Endothelial cell (in vitro differentiated cells): ENCODE results near the gene RIPOR3. TPM values are rescaled to one million over a fixed set of nuclear protein-coding genes. Genes with fewer than 3 reads are reported as not detected.

Experiments used
- DNase-seq: peaks from one replicate; pipeline ENCODE4 v3.0.0; 2021; ENCODE audit warnings: low spot score
- H3K27ac Mint-ChIP-seq: one replicate; pipeline ENCODE4 v1.8.0; 2021; ENCODE audit warnings: mixed read lengths, inconsistent platforms; ENCODE audit not compliant: unreplicated experiment
- H3K27me3 Mint-ChIP-seq: one replicate; pipeline ENCODE4 v1.8.0; 2021; ENCODE audit warnings: mild to moderate bottlenecking, moderate library complexity, mixed read lengths, inconsistent platforms; ENCODE audit not compliant: unreplicated experiment
- H3K36me3 Mint-ChIP-seq: one replicate; pipeline ENCODE4 v1.8.0; 2021; ENCODE audit warnings: mild to moderate bottlenecking, low read depth, mixed read lengths, inconsistent platforms; ENCODE audit not compliant: unreplicated experiment
- H3K4me1 Mint-ChIP-seq: one replicate; pipeline ENCODE4 v1.8.0; 2021; ENCODE audit warnings: mild to moderate bottlenecking, mixed read lengths, inconsistent platforms; ENCODE audit not compliant: unreplicated experiment
- H3K4me3 Mint-ChIP-seq: one replicate; pipeline ENCODE4 v1.8.0; 2021; ENCODE audit warnings: mild to moderate bottlenecking, mixed read lengths, inconsistent platforms; ENCODE audit not compliant: unreplicated experiment
- H3K9me3 Mint-ChIP-seq: one replicate; pipeline ENCODE4 v1.8.0; 2021; ENCODE audit warnings: mixed read lengths, inconsistent platforms; ENCODE audit not compliant: unreplicated experiment
- CTCF ChIP-seq: fragments of 200-600 bp; sonication (generic); IDR thresholded peaks from one replicate; pipeline ENCODE4 v1.5.0; 2021; ENCODE audit warnings: antibody characterized with exemption; ENCODE audit not compliant: unreplicated experiment
- long read RNA-seq: library from polyadenylated mRNA; unstranded; transcript quantifications from one replicate; pipeline ENCODE4 v2.0.0, GENCODE V29; 2020; ENCODE audit not compliant: unreplicated experiment
- total RNA-seq: library from RNA; stranded (reverse); fragmentation: NEBNext Ultra II Directional; extraction: Animal tissue kit (Norgen Biotek cat#: 25700); gene quantifications from one replicate; pipeline ENCODE4 v1.2.1, GENCODE V29; 2021; ENCODE audit not compliant: unreplicated experiment

The RIPOR3 gene
- total RNA-seq: 11.2 TPM
- long read RNA-seq, full-length matches to known transcripts: 1 of 3 reads
- long read RNA-seq, partial matches to known transcripts: 0 of 3 reads
- long read RNA-seq, other reads (novel, unspliced or antisense): 2 of 3 reads

- H3K4me3 Mint-ChIP-seq: peak within 1 kb of the TSS; percentile 90
- no peak for TF ChIP-seq CTCF
- H3K27ac Mint-ChIP-seq: peak within 1 kb of the TSS; percentile 5
- H3K36me3 Mint-ChIP-seq: no peaks in the 10 kb centered on the region
- no peaks in the 10 kb centered on the region for H3K9me3 Mint-ChIP-seq
- peak; percentile 35 for DNase-seq
- H3K4me1 Mint-ChIP-seq: peaks cover 34% of the 10 kb centered on the region
- H3K27me3 Mint-ChIP-seq: peaks cover 5% of the 10 kb centered on the region
Measured at GRCh38 chr20:50690650-50691572, at the start of gene RIPOR3. RIPOR3 (minus strand) TSS chr20:50691542; CDS start chr20:50691128, 414 bp downstream.

GRCh38 chr20:50737352-50737751 is 46.0 kb upstream of the RIPOR3 start:
- H3K27ac Mint-ChIP-seq: no peak overlapping the region
- H3K4me1 Mint-ChIP-seq: peaks cover 16% of the 10 kb centered on the region
- DNase-seq: no peak
- H3K36me3 Mint-ChIP-seq: no peaks in the 10 kb centered on the region
- no peaks in the 10 kb centered on the region for H3K9me3 Mint-ChIP-seq
- no peaks in the 10 kb centered on the region for H3K27me3 Mint-ChIP-seq
- no peak overlapping the region for H3K4me3 Mint-ChIP-seq
- TF ChIP-seq CTCF: no peak

- Mint-ChIP-seq H3K36me3 (no peaks in the 10 kb centered on the region), H3K27ac (no peak overlapping the region), H3K27me3 (peaks cover 4% of the 10 kb centered on the region), H3K9me3 (no peaks in the 10 kb centered on the region), H3K4me3 (no peak overlapping the region), H3K4me1 (peaks cover 12% of the 10 kb centered on the region)
- no peak for TF ChIP-seq CTCF
- DNase-seq: no peak
Measured at GRCh38 chr20:50735813-50736212, 44.5 kb upstream of the RIPOR3 start.

- no peaks in the 10 kb centered on the region for H3K9me3 Mint-ChIP-seq
- no peak overlapping the region for H3K4me3 Mint-ChIP-seq
- no peaks in the 10 kb centered on the region for H3K36me3 Mint-ChIP-seq
- TF ChIP-seq CTCF: no peak
- peaks cover 15% of the 10 kb centered on the region for H3K4me1 Mint-ChIP-seq
- DNase-seq: no peak
- peaks cover 8% of the 10 kb centered on the region for H3K27me3 Mint-ChIP-seq
- H3K27ac Mint-ChIP-seq: no peak overlapping the region
Measured at GRCh38 chr20:50734730-50735679, 43.7 kb upstream of the RIPOR3 start.
